ENCODE measurements around the gene NAIF1.

DNA sequence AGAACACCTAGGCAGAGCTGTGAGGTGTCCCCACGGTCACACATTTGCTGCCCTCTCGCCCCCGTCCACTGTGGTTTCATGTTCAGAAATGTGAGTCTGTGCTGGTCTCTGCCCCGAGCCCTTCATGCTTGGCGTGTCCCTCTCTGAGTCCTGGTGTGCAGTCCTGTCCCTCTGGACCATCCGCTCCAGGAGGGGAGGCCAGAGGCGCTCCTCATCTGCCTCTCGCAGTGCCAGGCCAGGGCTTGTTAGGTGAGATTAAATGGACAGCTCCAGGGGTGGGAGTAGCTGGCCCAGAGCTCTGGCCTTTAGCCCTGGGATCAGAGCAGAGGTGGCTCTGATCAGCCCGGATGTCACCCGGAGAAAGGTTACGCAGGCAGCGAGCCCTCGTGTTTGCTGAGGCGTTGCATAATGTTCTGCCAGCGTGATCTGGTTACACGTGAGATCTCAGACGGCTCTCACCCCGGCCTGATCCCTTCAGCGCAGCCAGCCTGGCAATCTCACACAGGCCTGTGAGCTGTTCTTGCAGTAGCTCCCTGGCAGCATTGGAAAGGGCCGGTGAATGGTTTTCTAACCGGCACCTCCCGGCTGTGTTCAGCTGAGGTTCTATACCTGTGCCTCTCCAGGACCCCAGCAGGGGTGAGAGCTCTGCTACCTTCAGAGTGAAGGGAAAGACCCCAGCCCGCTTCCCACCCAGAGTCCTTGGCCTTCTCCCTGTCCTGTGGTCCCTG lies 35.9 kb upstream of the NAIF1 start:
- TF ChIP-seq, protein P1, sequence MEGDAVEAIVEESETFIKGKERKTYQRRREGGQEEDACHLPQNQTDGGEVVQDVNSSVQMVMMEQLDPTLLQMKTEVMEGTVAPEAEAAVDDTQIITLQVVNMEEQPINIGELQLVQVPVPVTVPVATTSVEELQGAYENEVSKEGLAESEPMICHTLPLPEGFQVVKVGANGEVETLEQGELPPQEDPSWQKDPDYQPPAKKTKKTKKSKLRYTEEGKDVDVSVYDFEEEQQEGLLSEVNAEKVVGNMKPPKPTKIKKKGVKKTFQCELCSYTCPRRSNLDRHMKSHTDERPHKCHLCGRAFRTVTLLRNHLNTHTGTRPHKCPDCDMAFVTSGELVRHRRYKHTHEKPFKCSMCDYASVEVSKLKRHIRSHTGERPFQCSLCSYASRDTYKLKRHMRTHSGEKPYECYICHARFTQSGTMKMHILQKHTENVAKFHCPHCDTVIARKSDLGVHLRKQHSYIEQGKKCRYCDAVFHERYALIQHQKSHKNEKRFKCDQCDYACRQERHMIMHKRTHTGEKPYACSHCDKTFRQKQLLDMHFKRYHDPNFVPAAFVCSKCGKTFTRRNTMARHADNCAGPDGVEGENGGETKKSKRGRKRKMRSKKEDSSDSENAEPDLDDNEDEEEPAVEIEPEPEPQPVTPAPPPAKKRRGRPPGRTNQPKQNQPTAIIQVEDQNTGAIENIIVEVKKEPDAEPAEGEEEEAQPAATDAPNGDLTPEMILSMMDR (IDR thresholded peaks at IDR 0.05): no peak
- TF ChIP-seq POLR2A (IDR thresholded peaks at IDR 0.05): no peak
